ENCODE results near the gene CHRM4. TPM values are rescaled to one million over a fixed set of nuclear protein-coding genes. Genes with fewer than 3 reads are reported as not detected.

CHRM4 gene
- total and polyA plus RNA-seq, 2 of the 13 experiments (the other 11 are each of a cell fraction or from before 2014, with no cell fraction given) = 0.13 to 0.21 TPM

GRCh38 chr11:46392421-46393230 lies 1.1 kb upstream of the CHRM4 start (continued):
- TF ChIP-seq ZNF605 (CRISPR knock-in tag; IDR thresholded peaks at IDR 0.05) (peak; percentile 99), TAF15 (IDR thresholded peaks at IDR 0.05; ENCODE audit: low read depth, low read length, poor library complexity, severe bottlenecking) (peak; percentile 84), GTF3A (CRISPR knock-in tag; conservative IDR thresholded peaks at IDR 0.05) (no peak), ESRRA (CRISPR knock-in tag; IDR thresholded peaks at IDR 0.05; ENCODE audit: low read depth) (peak; percentile 76), CEBPG (CRISPR knock-in tag; IDR thresholded peaks at IDR 0.05) (0 out of 2 replicates have a peak, but pooled peaks have one; percentile 27), DDIT3 (CRISPR knock-in tag; IDR thresholded peaks at IDR 0.05) (no peak), ATM (IDR thresholded peaks at IDR 0.05; ENCODE audit: borderline replicate concordance) (no peak), NFATC3 (CRISPR knock-in tag; IDR thresholded peaks at IDR 0.05) (peak; percentile 93; the same call in 1 of the 2 replicates), ZNF276 (CRISPR knock-in tag; IDR thresholded peaks at IDR 0.05; ENCODE audit: low read depth) (peak; percentile 79; the same call in 1 of the 2 replicates), GATAD1 (CRISPR knock-in tag; IDR thresholded peaks at IDR 0.05) (peak; percentile 79), ZNF451 (CRISPR knock-in tag; IDR thresholded peaks at IDR 0.05) (peak; percentile 93), TOPORS (CRISPR knock-in tag; IDR thresholded peaks at IDR 0.05) (peak; percentile 88), KMT2B (CRISPR knock-in tag; IDR thresholded peaks at IDR 0.05) (peak; percentile 89), ZBTB2 (CRISPR knock-in tag; IDR thresholded peaks at IDR 0.05; ENCODE audit: low read depth) (peak; percentile 65; the same call in 1 of the 2 replicates), ZSCAN22 (CRISPR knock-in tag; IDR thresholded peaks at IDR 0.05) (no peak), ZNF205 (CRISPR knock-in tag; IDR thresholded peaks at IDR 0.05) (peak; percentile 95), ZFX (CRISPR knock-in tag; IDR thresholded peaks at IDR 0.05; ENCODE audit: low read depth) (peak; percentile 65), ZNF773 (CRISPR knock-in tag; IDR thresholded peaks at IDR 0.05; ENCODE audit: borderline replicate concordance) (peak; percentile 99), ZNF607 (CRISPR knock-in tag; IDR thresholded peaks at IDR 0.05; ENCODE audit: borderline replicate concordance) (peak; percentile 99), SAFB2 (CRISPR knock-in tag; IDR thresholded peaks at IDR 0.05; ENCODE audit: borderline replicate concordance, low read depth) (peak; percentile 96; the same call in 1 of the 2 replicates), TCF7 (IDR thresholded peaks at IDR 0.05; ENCODE audit: low read depth) (no peak), ERF (CRISPR knock-in tag; IDR thresholded peaks at IDR 0.05) (peak; percentile 99), ATF1 (CRISPR knock-in tag; IDR thresholded peaks at IDR 0.05) (no peak), ZNF777 (CRISPR knock-in tag; IDR thresholded peaks at IDR 0.05) (peak; percentile 87), ZNF850 (CRISPR knock-in tag; conservative IDR thresholded peaks at IDR 0.05) (no peak), CBFB (CRISPR knock-in tag; IDR thresholded peaks at IDR 0.05) (peak; percentile 59; the same call in 1 of the 2 replicates), ZSCAN20 (CRISPR knock-in tag; IDR thresholded peaks at IDR 0.05; ENCODE audit: borderline replicate concordance) (peak; percentile 99), MXD1 (CRISPR knock-in tag; IDR thresholded peaks at IDR 0.05) (peak; percentile 99)
